Hematopoietic multipotent progenitor cell treated with erythropoietin and hydrocortisone succinate and interleukin-3 and kit ligand, for 4 days (in vitro differentiated cells): Measurements from ENCODE around the gene ARID4B.
"Not testable (repeated sequence)": the region's sequence is repeated elsewhere in the genome, so short reads cannot be mapped to it uniquely, and the experiment has no call there.

Experiments
- DNase-seq: peaks from one replicate; pipeline ENCODE4 v3.0.0-alpha.2; 2015

Gene ARID4B

DNA sequence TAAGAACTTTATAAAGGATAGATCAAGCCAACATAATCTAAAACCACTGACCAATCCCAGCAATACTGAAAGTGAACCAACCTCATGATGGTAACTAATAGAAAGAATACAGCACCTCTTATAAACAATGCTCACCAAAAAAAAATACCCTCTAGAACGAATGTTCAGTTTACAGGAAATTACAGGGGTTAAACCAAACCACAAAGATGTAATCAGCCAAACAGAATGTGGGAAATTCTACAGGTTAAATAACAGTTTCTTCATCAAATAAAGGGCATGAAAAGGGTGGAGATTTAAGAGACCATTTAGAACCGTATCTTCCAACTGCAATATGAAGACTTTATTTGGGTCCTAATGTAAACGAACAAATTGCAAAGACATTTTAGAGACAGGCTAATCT, 30.4 kb downstream of the ARID4B start:
- DNase-seq, result peak; percentile 65

GRCh38 chr1:235296729-235297128, 31.2 kb downstream of the ARID4B start:
- DNase-seq, result no peak

DNA sequence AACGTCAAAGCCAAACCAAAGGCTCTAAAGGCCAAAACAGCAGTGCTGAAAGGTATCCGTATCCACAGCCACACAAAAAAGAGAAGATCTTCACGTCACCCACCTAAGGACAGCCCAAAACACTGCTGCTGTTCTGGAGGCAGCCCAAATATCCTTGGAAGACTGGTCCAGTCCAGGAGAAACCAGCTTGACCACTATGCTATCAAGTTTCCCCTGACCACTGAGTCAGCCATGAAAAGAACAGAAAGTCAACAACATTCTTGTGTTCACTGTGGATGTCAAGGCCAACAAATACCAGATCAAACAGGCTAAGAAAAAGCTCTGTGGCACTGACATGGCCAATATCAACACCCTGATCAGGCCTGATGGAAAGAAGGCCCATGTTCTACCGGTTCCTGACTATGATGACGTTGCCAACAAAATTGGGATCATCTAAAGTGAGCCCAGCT, 32.1 kb downstream of the ARID4B start:
- no peak for DNase-seq

GRCh38 chr1:235293322-235293942, 34.5 kb downstream of the ARID4B start:
- no peak for DNase-seq

- no peak for DNase-seq
Measured at GRCh38 chr1:235292790-235293189, 35.2 kb downstream of the ARID4B start.

GRCh38 chr1:235291599-235292091, 36.3 kb downstream of the ARID4B start:
- no peak for DNase-seq

- no peak for DNase-seq
Measured at GRCh38 chr1:235290740-235291502, 37.1 kb downstream of the ARID4B start.

- no peak for DNase-seq
Measured at GRCh38 chr1:235289859-235290739, 37.9 kb downstream of the ARID4B start.

- no peak for DNase-seq
Measured at GRCh38 chr1:235287208-235287882, 40.6 kb downstream of the ARID4B start.

DNA sequence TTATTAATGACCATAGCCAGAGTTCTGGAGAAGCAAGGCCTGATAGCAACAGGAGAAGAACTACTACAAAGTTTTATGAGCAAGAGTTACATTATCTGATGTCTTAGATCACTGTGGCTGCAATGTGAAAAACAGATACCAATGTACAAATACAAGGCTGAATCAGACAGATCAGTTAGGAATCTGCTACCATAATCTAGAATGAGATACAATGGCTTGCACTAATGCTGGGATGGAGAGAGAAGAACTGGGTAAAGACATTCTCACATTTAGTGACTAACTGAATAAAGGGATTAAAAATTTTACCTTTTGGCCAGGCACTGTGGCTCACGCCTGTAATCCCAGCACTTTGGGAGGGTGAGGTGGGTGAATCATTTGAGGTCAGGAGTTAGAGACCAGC, 41.3 kb downstream of the ARID4B start:
- no peak for DNase-seq

- no peak for DNase-seq
Measured at GRCh38 chr1:235284231-235284769, 43.7 kb downstream of the ARID4B start.

DNA sequence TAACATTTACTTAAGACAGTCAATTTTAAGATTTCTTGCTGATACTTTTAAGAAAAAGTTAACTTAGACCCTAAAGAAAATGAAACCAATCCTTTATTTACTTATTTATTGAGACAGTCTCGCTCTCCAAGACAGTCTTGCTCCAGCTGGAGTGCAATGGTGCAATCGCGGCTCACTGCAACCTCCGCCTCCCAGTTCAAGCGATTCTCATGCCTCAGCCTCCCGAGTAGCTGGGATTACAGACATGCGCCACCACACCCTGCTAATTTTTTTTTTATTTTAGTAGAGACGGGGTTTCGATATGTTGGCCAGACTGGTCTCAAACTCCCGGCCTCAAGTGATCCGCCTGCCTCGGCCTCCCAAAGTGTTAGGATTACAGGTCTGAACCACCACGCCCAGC, 44.3 kb downstream of the ARID4B start:
- not testable (repeated sequence) for DNase-seq

DNA sequence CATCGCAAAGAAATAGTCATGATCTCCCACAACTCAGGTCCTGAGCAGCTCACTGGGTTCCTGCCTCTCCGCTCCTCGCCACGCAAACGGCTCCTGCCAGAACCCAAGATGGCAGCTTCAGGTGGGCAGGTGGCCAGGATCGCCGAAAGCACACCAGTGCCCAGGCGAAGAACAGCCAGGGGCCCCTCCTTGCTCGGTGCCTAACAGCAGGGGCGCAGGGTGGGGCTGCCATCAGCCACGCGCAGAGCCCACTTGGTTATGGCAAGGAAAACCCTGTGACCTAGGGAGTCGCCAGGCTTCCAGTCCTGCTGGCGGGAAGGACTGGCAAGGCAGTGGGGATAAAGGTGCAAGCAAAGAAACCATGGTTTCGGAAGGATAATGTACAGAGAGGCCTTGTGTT, 47.5 kb downstream of the ARID4B start:
- no peak for DNase-seq

DNA sequence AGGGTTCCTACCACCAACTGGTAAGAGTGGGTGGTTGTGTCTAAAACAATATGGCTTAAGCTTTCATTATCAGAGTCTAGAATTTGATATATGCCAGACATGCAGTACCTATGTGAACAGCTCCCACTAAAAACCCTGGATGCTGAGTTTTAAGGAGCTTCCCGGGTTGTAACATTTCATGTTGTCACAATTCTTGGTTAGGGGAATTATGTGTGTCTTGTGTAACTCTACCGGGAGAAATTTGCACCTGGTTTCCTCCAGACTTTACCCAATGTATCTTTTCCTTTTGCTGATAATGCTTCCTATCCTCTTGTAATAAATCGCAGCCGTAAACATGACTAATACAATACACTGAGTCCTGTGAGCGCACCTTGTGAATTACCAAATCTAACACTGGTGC, 48.3 kb downstream of the ARID4B start:
- no peak for DNase-seq

DNA sequence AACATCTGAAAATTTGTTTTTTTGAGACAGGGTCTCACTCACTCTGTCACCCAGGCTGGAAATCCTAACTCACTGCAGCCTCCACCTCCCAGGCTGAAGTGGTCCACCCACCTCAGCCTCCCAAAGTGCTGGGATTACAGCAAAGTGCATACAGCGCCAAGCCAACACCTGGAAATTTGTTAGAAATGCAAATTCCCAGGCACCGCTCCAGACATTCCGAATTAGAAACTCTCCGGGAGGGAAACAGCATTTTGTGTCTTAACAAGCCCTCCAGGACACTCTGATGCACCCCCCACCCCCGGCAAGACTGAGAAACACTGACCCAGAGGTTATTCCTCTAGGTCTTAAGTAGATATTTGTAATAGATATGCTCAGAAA, 49.1 kb downstream of the ARID4B start:
- no peak for DNase-seq

DNA sequence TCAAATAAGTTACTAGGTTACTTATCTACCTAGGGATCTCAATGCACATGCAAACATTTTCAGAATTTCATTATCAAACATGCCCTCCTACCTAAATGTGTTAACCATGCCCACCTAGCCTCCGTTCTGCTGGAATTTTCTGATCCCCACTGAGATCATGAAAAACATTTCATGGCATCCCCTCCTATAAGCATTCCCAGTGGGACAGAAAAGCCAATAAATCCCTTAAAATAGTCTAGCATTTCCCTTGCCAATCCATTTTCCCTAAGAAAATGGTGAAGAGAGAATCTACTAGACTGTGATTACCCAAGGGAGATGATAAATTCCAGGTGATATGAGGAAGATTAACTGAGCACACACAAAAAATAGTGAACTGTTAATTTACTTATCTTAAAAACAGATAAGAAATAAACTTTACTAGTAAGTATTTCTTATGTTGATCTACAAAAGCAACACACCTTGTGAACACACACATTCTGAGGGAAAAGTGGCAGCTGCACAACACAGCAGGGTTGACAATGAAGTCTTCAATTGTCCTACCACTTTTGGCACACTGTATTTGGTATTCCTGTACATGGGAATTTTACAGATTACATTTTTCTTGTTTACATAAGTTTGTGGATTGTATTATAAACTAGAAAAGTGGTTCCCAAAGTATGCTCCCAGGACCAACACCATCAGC, 49.6 kb downstream of the ARID4B start:
- no peak for DNase-seq

DNA sequence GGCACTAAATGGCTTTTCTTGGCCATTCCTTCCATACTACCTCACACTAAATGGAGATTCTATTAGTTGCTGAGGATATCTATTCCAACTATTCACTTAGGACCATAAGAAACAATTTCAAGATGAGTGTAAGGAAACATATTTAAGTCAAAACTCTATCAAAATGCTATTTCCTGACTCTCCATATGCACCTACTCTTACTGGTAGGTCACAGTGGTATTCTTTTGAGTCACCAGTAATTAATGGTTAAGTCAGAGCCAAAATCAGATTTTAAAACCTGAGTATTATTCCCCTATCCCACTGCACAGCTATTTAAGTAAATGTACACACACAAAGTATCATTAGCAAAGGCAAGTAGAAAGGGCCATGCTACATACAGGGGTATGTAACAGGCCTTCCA, 50.3 kb downstream of the ARID4B start:
- no peak for DNase-seq

DNA sequence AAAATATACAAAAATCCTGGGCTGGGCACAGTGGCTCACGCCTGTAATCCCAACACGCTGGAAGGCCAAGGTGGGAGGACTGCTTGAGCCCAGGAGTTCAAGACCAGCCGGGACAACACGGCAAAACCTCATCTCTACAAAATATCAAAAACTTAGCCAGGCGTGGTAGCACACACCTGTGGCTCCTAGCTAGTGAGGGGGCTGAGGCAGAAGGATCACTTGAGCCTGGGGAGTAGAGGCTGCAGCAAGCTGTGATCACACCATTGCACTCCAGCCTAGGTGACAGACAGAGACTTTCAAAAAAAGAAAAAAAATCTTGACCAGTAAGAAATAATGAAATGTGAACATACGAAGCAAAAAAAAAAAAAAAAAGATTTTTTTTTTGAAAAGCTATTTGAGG, 52.1 kb downstream of the ARID4B start:
- DNase-seq, result no peak

DNA sequence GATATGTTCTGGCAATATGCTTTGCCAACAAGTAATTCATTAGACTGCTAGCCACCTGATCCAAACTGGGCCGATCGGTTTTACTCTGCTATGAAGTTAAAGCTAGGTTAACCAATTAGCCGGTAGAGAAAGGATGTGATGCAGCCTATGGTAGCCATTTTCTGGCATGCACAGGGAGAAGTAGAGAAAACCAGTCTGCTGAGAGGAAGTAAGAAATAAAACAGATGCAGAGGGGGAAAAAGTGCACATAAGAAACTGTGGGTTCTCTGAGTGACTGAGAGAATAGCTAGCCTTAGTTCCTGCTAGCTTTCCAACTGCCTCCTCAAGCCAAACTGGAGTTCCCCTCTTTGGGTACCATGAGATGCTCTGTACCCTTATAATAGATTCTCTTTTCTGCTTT, 52.8 kb downstream of the ARID4B start:
- peak; percentile 70 for DNase-seq

GRCh38 chr1:235272851-235273250, 55.1 kb downstream of the ARID4B start:
- DNase-seq, result no peak

DNA sequence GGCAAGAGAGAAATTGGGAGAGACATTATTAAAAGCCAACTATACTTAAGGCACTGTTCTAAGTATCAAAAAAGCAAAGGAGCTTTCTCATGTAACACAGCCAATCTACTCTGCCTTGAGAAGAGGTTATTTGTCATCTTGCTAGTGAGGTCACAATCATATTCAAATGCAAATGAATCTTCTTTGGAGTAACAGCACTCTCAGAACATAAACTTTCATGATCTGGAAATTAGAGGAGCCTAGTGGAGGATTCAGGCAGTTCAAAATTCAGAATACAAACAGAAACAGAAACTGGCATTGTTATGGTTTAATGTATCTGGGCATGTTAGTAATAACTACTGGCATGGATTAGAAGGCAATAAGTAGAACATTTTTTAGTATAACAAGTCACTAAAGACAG, 57.4 kb downstream of the ARID4B start:
- DNase-seq, result peak; percentile 64

DNA sequence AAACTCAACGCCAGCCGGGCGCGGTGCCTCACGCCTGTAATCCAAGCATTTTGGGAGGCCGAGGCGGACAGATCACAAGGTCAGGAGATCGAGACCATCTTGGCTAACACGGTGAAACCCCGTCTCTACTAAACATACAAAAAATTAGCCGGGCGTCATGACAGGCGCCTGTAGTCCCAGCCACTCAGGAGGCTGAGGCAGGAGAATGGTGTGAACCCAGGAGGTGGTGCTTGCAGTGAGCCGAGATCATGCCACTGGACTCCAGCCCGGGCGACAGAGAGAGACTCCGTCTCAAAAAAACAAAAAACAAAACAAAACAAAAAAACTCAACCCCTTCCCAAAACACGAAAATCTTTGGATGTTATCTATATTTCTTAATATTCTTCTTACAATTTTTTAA, 58.0 kb downstream of the ARID4B start:
- DNase-seq, result not testable (repeated sequence)
